ENCODE measurements around the gene HOXA6. TPM values are rescaled to one million over a fixed set of nuclear protein-coding genes. Genes with fewer than 3 reads are reported as not detected.

The HOXA6 gene
- total and polyA plus RNA-seq, 2 donors (not counting 1 experiment from before 2014, with no cell fraction given) = 0.18 to 0.49 TPM

DNA sequence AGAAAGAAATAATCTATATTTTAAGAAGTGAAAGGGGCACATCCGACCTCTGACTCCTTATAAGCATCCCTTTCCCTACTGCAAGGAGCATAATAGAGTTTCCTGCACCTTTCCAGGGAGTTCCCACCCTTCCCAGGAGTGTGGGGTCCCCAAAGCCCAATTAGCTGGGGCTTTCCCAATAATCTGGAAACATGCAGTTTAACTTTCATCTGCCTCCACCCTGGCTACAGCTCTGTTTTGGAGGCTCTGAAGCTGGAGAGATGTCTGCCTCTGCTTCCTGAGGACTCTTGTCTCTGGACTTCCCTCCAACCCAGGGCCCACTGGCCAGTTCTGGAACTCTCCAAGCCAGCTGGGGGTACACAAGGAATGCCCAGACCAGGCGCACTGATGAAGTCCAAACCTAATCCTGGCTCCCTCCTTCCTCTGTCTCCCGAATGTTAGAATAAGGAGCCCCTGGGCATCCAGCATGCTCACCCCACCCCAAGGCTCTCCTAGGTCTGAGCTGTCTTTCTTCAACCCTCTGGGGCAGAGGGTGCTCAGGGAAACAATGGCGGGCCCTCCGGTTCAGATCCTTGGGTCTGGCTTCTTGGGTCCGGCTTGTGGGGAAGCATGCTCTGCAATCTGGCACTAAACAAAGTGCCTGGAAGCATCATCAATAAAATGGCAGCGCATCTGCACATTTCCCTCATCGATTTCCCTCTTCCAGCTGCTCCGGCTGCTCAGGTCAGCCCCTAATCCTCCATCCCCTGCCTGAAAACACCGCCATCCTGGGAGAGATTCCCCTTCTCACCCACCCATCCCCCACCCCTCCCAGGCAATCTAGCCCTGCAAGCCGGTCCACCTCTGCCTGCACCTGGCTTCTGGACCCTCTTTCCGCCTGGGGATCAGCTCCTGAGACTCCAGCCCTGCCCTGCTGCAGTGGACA is 30.4 kb downstream of the HOXA6 start:
- no peak overlapping the region for H3K27ac ChIP-seq (ENCODE audit: low read length in 2 of 2)
- CTCF ChIA-PET = no interaction called here
- no peak overlapping the region for H3K4me2 ChIP-seq (replicated peaks; ENCODE audit: low read depth, low read length, poor library complexity, severe bottlenecking)
- H3K36me3 ChIP-seq (replicated peaks in 1 of 2; ENCODE audit: control extremely low read depth in 1 of 2, control insufficient read depth in 1 of 2, extremely low read depth in 1 of 2, insufficient read depth in 2 of 2, low read length in 1 of 2) = no peaks in the 10 kb centered on the region
- no peaks in the 10 kb centered on the region for H3K79me2 ChIP-seq (ENCODE audit: control insufficient read depth, insufficient read depth, low read length)
- no peak overlapping the region for H2AFZ ChIP-seq (ENCODE audit: insufficient read depth, low read depth, low read length, poor library complexity, severe bottlenecking)
- no peak for TF ChIP-seq EZH2 (IDR thresholded peaks at IDR 0.05; ENCODE audit: borderline replicate concordance, insufficient read depth, low read depth, low read length, poor library complexity, severe bottlenecking)
- TF ChIP-seq, protein P1, sequence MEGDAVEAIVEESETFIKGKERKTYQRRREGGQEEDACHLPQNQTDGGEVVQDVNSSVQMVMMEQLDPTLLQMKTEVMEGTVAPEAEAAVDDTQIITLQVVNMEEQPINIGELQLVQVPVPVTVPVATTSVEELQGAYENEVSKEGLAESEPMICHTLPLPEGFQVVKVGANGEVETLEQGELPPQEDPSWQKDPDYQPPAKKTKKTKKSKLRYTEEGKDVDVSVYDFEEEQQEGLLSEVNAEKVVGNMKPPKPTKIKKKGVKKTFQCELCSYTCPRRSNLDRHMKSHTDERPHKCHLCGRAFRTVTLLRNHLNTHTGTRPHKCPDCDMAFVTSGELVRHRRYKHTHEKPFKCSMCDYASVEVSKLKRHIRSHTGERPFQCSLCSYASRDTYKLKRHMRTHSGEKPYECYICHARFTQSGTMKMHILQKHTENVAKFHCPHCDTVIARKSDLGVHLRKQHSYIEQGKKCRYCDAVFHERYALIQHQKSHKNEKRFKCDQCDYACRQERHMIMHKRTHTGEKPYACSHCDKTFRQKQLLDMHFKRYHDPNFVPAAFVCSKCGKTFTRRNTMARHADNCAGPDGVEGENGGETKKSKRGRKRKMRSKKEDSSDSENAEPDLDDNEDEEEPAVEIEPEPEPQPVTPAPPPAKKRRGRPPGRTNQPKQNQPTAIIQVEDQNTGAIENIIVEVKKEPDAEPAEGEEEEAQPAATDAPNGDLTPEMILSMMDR (IDR thresholded peaks at IDR 0.05) = no peak
- ATAC-seq (ENCODE audit: low read depth) (no peak), DNase-seq (no peak)
- peaks cover 0 to 7% (median 0%) of the 10 kb centered on the region in 4 experiments for H3K27me3 ChIP-seq (replicated peaks in 1 of 4; ENCODE audit: control extremely low read depth in 1 of 4, control insufficient read depth in 3 of 4, insufficient read depth in 4 of 4, low read length in 3 of 4)
- H3K9me3 ChIP-seq (ENCODE audit: control extremely low read depth in 1 of 3, control insufficient read depth in 2 of 3, insufficient read depth in 1 of 3, low read length in 2 of 3) = no peaks in the 10 kb centered on the region
- Mint-ChIP-seq H3K27ac (no peak overlapping the region), H3K4me3 (no peak overlapping the region), H3K4me1 (no peaks in the 10 kb centered on the region), H3K9me3 (ENCODE audit: insufficient read depth) (no peaks in the 10 kb centered on the region), H3K27me3 (peaks cover 10% of the 10 kb centered on the region)
- no peak overlapping the region for H3K4me3 ChIP-seq (ENCODE audit: control extremely low read depth in 1 of 5, extremely low read depth in 1 of 5, insufficient read depth in 1 of 5, low read depth in 2 of 5, low read length in 4 of 5)
- no peaks in the 10 kb centered on the region for H3K4me1 ChIP-seq (ENCODE audit: control insufficient read depth in 2 of 2, insufficient read depth in 2 of 2, low read length in 2 of 2)
- intact Hi-C loops (cut with micrococcal nuclease) = no loop called here
- POLR2A ChIA-PET = no interaction called here
- 91% methylated on average over 12 of the region's 12 CpGs for WGBS (ENCODE audit: insufficient coverage)
- no peak overlapping the region for H3K9ac ChIP-seq (ENCODE audit: low read length)
- no peaks in the 10 kb centered on the region for H4K20me1 ChIP-seq (ENCODE audit: control insufficient read depth, insufficient read depth, low read length, poor library complexity, severe bottlenecking)

All from B cell (primary cell).